HG03175 (cell line): ENCODE results near the gene FMNL3.
"Not testable (repeated sequence)": the region's sequence is repeated elsewhere in the genome, so short reads cannot be mapped to it uniquely, and the experiment has no call there.

ENCODE experiments used
- ATAC-seq: cut with Tn5 transposase; IDR thresholded peaks from one replicate; pipeline ENCODE4 v1.9.1; 2021; ENCODE audit warnings: mild to moderate bottlenecking, moderate library complexity; ENCODE audit not compliant: unreplicated experiment

The FMNL3 gene

GRCh38 chr12:49609059-49609874 lies 97.9 kb downstream of the FMNL3 start:
- ATAC-seq = no peak

GRCh38 chr12:49605539-49605938 lies 101.7 kb downstream of the FMNL3 start, which contains the start of gene FAM186B:
FAM186B (minus strand) TSS chr12:49605639; CDS start chr12:49605477, 162 bp downstream.
- ATAC-seq = not testable (repeated sequence)

DNA sequence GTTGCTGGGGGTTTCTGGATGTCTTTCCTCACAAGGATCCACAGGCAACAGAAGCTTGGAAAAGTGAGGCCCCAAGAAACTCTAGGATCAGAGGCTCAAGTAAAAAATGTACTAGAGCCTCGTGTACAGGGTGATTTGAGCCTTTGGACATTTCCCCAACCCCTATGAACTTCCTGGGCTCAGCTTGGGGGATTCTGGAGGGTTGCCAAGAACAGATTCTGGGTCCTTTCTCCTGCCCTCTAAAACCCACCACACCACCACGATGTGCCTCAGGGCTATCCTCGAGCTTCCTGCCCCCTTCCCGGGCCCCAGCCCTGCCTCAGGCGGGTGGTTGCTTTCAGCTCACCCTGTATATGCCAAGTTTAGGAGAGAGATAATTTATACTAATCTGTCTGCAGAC lies 102.3 kb downstream of the FMNL3 start:
- no peak for ATAC-seq

GRCh38 chr12:49603721-49604120 lies 103.5 kb downstream of the FMNL3 start:
- ATAC-seq = no peak

GRCh38 chr12:49599961-49600360 lies 107.2 kb downstream of the FMNL3 start:
- ATAC-seq = no peak

- no peak for ATAC-seq
Observed at GRCh38 chr12:49598527-49598926, 108.7 kb downstream of the FMNL3 start.

- no peak for ATAC-seq
Observed at GRCh38 chr12:49588721-49589516, 118.3 kb downstream of the FMNL3 start.

DNA sequence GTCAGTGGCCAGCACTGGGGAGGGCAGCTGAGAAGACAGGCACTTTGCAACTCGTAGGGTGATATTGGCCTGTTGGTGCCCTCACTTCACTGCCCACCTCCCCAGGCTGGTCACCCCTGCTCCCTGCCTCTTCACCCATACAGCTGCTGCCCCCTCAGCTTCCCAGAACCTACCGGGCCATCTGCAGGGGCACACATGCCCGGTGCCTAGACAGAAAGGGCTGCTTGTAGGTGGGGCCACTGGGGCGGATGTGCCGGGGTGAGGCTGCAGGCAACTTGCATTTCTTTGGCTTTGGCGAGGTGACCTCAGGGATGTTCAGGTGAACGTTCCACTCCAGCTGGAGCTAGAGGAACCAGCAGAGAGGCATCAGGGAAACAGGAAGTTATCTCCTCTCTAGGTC lies 118.9 kb downstream of the FMNL3 start:
- ATAC-seq = no peak

DNA sequence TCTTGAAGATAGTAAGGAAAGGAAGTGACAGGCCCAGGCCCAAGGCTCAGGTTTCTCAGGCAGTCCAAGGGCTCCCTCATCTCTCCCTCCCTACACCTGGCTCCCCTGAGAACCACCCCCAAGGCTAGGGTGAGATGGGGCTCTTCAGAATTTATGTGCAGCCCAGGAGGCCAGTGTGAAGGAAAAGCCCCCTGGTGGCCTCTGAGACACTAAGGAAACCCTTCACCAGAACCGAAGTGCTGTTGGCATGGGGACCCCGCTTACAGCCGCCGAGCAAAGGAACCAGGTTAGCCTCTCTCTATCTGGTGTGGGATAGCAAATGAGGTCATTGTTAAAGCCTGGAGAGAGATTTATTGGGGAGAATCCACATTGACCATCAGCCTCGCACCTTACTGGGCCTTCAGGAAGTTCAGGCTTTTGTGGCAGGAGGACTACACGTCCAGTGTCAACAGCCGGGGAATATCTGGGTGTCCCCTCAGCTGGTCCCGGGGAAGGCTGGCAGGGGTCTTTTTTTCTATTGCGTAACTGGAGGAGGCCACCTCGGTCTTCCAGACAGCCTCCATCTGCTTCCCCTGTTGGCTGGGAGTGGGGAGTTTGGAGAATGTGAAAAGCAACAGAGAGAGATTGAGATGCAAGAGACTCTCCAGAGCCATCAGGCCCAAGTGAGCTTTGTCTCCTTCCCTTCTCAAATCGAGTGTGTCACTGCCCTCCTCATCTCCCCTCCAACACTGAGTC lies 119.9 kb downstream of the FMNL3 start:
- ATAC-seq = no peak
